Breast epithelium (tissue), 3 donors: ENCODE results near the gene SPNS3.

Source experiments
- POLR2A ChIP-seq: fragments of 450-650 bp; IDR thresholded peaks from one replicate; pipeline ENCODE4 v1.6.1; 2016; ENCODE audit warnings: antibody characterized with exemption, mild to moderate bottlenecking, moderate library complexity
- POLR2AphosphoS5 ChIP-seq, 3 donors: sonication (generic); formaldehyde crosslinking; IDR thresholded peaks; one replicate each; pipeline ENCODE4 v1.6.1; 2017; ENCODE audit warnings: antibody characterized with exemption in 3 of 3
- TF ChIP-seq, protein P1 (sequence below), 3 donors: fragments of 450-650 bp; IDR thresholded peaks; one replicate each; pipeline ENCODE4 v1.5.1; 2016 to 2017; ENCODE audit warnings: antibody characterized with exemption in 3 of 3, mild to moderate bottlenecking in 3 of 3, moderate library complexity in 3 of 3

DNA sequence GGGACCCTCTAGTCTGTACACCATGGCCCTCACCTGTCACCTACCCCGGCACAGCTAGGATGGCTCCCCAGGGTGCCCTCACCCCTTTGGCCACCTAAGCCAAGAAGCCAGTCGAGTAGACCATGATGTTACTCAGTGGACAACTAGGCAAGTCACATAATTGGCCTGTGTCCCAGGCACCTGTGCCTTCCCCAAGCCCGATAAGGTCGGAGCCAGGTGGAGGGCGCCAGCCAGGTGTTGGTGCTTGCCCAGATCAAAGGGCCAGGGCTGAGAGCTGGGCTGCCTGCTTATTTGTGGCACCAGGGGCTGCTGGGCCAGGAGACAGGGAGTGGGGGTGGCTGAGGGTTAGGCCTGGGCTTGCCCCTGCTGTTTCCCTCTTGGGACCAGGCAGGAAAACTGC lies 81.8 kb downstream of the SPNS3 start:
- TF ChIP-seq, protein P1, sequence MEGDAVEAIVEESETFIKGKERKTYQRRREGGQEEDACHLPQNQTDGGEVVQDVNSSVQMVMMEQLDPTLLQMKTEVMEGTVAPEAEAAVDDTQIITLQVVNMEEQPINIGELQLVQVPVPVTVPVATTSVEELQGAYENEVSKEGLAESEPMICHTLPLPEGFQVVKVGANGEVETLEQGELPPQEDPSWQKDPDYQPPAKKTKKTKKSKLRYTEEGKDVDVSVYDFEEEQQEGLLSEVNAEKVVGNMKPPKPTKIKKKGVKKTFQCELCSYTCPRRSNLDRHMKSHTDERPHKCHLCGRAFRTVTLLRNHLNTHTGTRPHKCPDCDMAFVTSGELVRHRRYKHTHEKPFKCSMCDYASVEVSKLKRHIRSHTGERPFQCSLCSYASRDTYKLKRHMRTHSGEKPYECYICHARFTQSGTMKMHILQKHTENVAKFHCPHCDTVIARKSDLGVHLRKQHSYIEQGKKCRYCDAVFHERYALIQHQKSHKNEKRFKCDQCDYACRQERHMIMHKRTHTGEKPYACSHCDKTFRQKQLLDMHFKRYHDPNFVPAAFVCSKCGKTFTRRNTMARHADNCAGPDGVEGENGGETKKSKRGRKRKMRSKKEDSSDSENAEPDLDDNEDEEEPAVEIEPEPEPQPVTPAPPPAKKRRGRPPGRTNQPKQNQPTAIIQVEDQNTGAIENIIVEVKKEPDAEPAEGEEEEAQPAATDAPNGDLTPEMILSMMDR (IDR thresholded peaks at IDR 0.05): no peak
- TF ChIP-seq POLR2A (no peak), POLR2AphosphoS5 (IDR thresholded peaks at IDR 0.05) (no peak)
